ENCODE results near the gene ZNF48. TPM values are rescaled to one million over a fixed set of nuclear protein-coding genes. Genes with fewer than 3 reads are reported as not detected.
A peak's percentile ranks its signal among the peaks of the same experiment; 100 is the strongest.

The ZNF48 gene
- total RNA-seq, 6 donors from 2014 or later, result 6.8 to 29.2 (median 10.9) TPM

GRCh38 chr16:30409125-30410060 is 14.2 kb downstream of the ZNF48 start:
- H3K27ac ChIP-seq, result peak overlapping the region in 1 of 4 donors; percentile 57
- ATAC-seq (ENCODE audit: low FRiP score in 2 of 2), result peak; percentile 86 to 93

GRCh38 chr16:30413112-30413806 is 18.0 kb downstream of the ZNF48 start:
- peaks cover 7 to 37% (median 22%) of the 10 kb centered on the region in 4 donors for H3K4me1 ChIP-seq
- no peak overlapping the region for H3K27ac ChIP-seq
- TF ChIP-seq EP300 (IDR thresholded peaks at IDR 0.05) (no peak), POLR2AphosphoS5 (IDR thresholded peaks at IDR 0.05) (no peak), CTCF (IDR thresholded peaks at IDR 0.05) (no peak), POLR2A (IDR thresholded peaks at IDR 0.05) (no peak)
- H3K9me3 ChIP-seq, result no peaks in the 10 kb centered on the region
- 92% methylated on average over 6 of the region's 6 CpGs for WGBS, 2 donors
- no peaks in the 10 kb centered on the region for H3K27me3 ChIP-seq
- H3K36me3 ChIP-seq, result peaks cover 0 to 13% (median 2%) of the 10 kb centered on the region in 4 donors
- no peak for ATAC-seq (ENCODE audit: low FRiP score in 2 of 2)
- H3K4me3 ChIP-seq, result no peak overlapping the region
- DNase-seq, result no peak

More at GRCh38 chr16:30409125-30410060, 14.2 kb downstream of the ZNF48 start:
- H3K9me3 ChIP-seq, result no peaks in the 10 kb centered on the region
- no peaks in the 10 kb centered on the region for H3K27me3 ChIP-seq
- H3K36me3 ChIP-seq, result peaks cover 0 to 13% (median 2%) of the 10 kb centered on the region in 4 donors
- H3K4me3 ChIP-seq, result no peak overlapping the region
- WGBS, 2 donors, result 44 to 66% methylated on average over 10 to 15 of the region's 15 CpGs
- no peak for TF ChIP-seq POLR2AphosphoS5 (IDR thresholded peaks at IDR 0.05)
- peak; percentile 86 to 96 (median 91) for TF ChIP-seq CTCF (IDR thresholded peaks at IDR 0.05)
- peaks cover 7 to 30% (median 25%) of the 10 kb centered on the region in 4 donors for H3K4me1 ChIP-seq
- peak in 1 of 2 donors; percentile 89 for DNase-seq

GRCh38 chr16:30414159-30414558 is 18.9 kb downstream of the ZNF48 start:
- no peaks in the 10 kb centered on the region for H3K9me3 ChIP-seq
- no peaks in the 10 kb centered on the region for H3K27me3 ChIP-seq
- no peak overlapping the region for H3K27ac ChIP-seq
- TF ChIP-seq EP300 (IDR thresholded peaks at IDR 0.05) (no peak), POLR2A (IDR thresholded peaks at IDR 0.05) (no peak), POLR2AphosphoS5 (IDR thresholded peaks at IDR 0.05) (no peak), CTCF (IDR thresholded peaks at IDR 0.05) (no peak)
- H3K36me3 ChIP-seq, result peaks cover 0 to 13% (median 2%) of the 10 kb centered on the region in 4 donors
- DNase-seq (no peak), ATAC-seq (ENCODE audit: low FRiP score in 2 of 2) (no peak)
- H3K4me3 ChIP-seq, result no peak overlapping the region
- 86 to 92% methylated on average over 5 of the region's 5 CpGs for WGBS, 2 donors
- H3K4me1 ChIP-seq, result peaks cover 4 to 32% (median 19%) of the 10 kb centered on the region in 4 donors

GRCh38 chr16:30416047-30416603 is 20.9 kb downstream of the ZNF48 start:
- H3K4me3 ChIP-seq, result no peak overlapping the region
- DNase-seq, result no peak
- peaks cover 0 to 13% (median 3%) of the 10 kb centered on the region in 4 donors for H3K36me3 ChIP-seq
- no peak for ATAC-seq (ENCODE audit: low FRiP score in 2 of 2)
- H3K27me3 ChIP-seq, result no peaks in the 10 kb centered on the region
- no peaks in the 10 kb centered on the region for H3K9me3 ChIP-seq
- TF ChIP-seq CTCF (IDR thresholded peaks at IDR 0.05) (no peak), POLR2AphosphoS5 (IDR thresholded peaks at IDR 0.05) (no peak), POLR2A (IDR thresholded peaks at IDR 0.05) (no peak), EP300 (IDR thresholded peaks at IDR 0.05) (no peak)
- 93 to 97% methylated on average over 4 of the region's 4 CpGs for whole genome bisulfite sequencing, 2 donors
- H3K27ac ChIP-seq, result no peak overlapping the region
- H3K4me1 ChIP-seq, result peaks cover 3 to 19% (median 12%) of the 10 kb centered on the region in 4 donors
